MCF 10A (cell line): ENCODE results near the gene ELOB. TPM values are rescaled to one million over a fixed set of nuclear protein-coding genes. Genes with fewer than 3 reads are reported as not detected.

Source experiments
- BruUV-seq: library from RNA; stranded (reverse); fragments of 400-500 nt; replicated peaks from 2 replicates; lab custom pipeline; 2021; lab: Mats Ljungman, UMichigan
- CTCF ChIA-PET: fragments of 300-600 bp; sonication (Branson Sonifier 250); formaldehyde crosslinking; extraction: SDS; loops from one replicate; lab custom pipeline; 2021; ENCODE audit warnings: antibody characterized with exemption, inconsistent platforms; lab: Yijun Ruan, JAX
- POLR2A ChIA-PET: fragments of 300-600, 350-650 bp; sonication (Branson Sonifier 250); formaldehyde crosslinking; extraction: SDS; loops from one replicate; lab custom pipeline; 2020; ENCODE audit warnings: antibody characterized with exemption, inconsistent platforms; lab: Yijun Ruan, JAX
- DNase-seq: peaks from one replicate; pipeline ENCODE4 v3.0.0-alpha.2; 2018; ENCODE audit not compliant: unreplicated experiment
- H3K27ac Mint-ChIP-seq: one replicate; pipeline ENCODE4 v1.8.0; 2022; ENCODE audit warnings: mild to moderate bottlenecking, low read depth, mixed read lengths; ENCODE audit not compliant: unreplicated experiment
- H3K27me3 Mint-ChIP-seq: one replicate; pipeline ENCODE4 v1.8.0; 2022; ENCODE audit warnings: mixed read lengths; ENCODE audit not compliant: insufficient read depth, unreplicated experiment
- H3K36me3 Mint-ChIP-seq: one replicate; pipeline ENCODE4 v1.8.0; 2022; ENCODE audit warnings: mild to moderate bottlenecking, moderate library complexity, mixed read lengths; ENCODE audit not compliant: insufficient read depth, unreplicated experiment
- H3K4me1 Mint-ChIP-seq: one replicate; pipeline ENCODE4 v1.8.0; 2022; ENCODE audit warnings: mixed read lengths; ENCODE audit not compliant: insufficient read depth, unreplicated experiment
- H3K4me3 Mint-ChIP-seq: one replicate; pipeline ENCODE4 v1.8.0; 2022; ENCODE audit warnings: mild to moderate bottlenecking, moderate library complexity, mixed read lengths; ENCODE audit not compliant: unreplicated experiment
- H3K9me3 Mint-ChIP-seq: one replicate; pipeline ENCODE4 v1.8.0; 2022; ENCODE audit warnings: mixed read lengths; ENCODE audit not compliant: unreplicated experiment
- intact Hi-C: fragments of 100-400 bp; cut with micrococcal nuclease; formaldehyde crosslinking; loops from 2 replicates; pipeline ENCODE4 v1.14.1; 2022
- total RNA-seq: library from RNA; stranded (reverse); gene quantifications from 2 replicates; pipeline ENCODE4 v1.2.3, GENCODE V29; 2022
- TF ChIP-seq, protein P1 (sequence below): fragments of 200-600 bp; IDR thresholded peaks from one replicate; pipeline ENCODE4 v1.8.0; 2022; ENCODE audit warnings: antibody characterized with exemption, mild to moderate bottlenecking; ENCODE audit not compliant: unreplicated experiment

Gene ELOB
- total RNA-seq, 1 experiment from 2014 or later: 438 TPM

GRCh38 chr16:2818272-2818876, 41.3 kb upstream of the ELOB start:
- peaks cover 5% of the 10 kb centered on the region for H3K36me3 Mint-ChIP-seq
- H3K4me1 Mint-ChIP-seq: no peaks in the 10 kb centered on the region
- no peak for DNase-seq
- POLR2A ChIA-PET: no interaction called here
- peak overlapping the region; percentile 64 for H3K4me3 Mint-ChIP-seq
- TF ChIP-seq, protein P1, sequence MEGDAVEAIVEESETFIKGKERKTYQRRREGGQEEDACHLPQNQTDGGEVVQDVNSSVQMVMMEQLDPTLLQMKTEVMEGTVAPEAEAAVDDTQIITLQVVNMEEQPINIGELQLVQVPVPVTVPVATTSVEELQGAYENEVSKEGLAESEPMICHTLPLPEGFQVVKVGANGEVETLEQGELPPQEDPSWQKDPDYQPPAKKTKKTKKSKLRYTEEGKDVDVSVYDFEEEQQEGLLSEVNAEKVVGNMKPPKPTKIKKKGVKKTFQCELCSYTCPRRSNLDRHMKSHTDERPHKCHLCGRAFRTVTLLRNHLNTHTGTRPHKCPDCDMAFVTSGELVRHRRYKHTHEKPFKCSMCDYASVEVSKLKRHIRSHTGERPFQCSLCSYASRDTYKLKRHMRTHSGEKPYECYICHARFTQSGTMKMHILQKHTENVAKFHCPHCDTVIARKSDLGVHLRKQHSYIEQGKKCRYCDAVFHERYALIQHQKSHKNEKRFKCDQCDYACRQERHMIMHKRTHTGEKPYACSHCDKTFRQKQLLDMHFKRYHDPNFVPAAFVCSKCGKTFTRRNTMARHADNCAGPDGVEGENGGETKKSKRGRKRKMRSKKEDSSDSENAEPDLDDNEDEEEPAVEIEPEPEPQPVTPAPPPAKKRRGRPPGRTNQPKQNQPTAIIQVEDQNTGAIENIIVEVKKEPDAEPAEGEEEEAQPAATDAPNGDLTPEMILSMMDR: no peak
- CTCF ChIA-PET: no interaction called here
- H3K27ac Mint-ChIP-seq: peak overlapping the region; percentile 35
- no peaks in the 10 kb centered on the region for H3K9me3 Mint-ChIP-seq
- H3K27me3 Mint-ChIP-seq: no peaks in the 10 kb centered on the region
- intact Hi-C loops: no loop called here
- no TSS peak for BruUV-seq

DNA sequence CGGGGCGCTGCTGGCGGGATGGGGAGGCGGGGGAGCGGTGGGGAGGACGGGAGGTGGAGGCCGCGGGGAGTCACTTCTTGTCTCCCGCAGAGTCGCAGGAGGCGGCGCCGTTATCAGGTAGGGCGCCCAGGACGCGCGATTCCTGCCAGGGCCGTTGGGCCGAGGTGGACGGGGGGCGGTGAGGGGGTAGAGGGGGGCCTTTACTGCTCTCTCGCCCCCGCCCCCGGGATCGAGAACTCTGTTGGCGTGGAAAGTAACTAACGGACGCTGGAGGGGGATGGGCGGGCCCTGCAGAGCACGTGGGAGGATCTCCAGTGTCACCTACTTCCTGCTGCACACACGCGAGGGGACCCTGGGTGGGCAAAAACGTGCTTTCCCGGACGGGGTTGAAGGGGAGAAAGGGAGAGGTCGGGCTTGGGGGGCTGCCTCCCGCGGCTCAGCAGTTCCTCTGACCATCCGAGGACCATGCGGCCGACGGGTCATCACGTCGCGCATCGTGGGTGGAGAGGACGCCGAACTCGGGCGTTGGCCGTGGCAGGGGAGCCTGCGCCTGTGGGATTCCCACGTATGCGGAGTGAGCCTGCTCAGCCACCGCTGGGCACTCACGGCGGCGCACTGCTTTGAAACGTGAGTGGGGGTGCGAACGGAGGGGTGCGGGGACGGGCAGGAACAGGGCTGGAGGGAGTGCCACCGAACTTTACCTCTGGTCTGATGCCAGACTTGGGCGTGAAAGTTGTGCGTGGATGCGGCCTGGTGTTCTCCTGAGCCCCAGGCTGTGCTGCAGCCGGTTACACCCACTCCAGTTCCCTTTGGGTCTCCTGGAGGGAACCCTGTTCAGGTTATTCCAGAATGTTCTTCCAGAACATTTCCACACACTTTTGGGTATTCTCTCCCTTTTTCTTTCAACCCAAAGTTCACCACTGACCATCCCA, 40.5 kb upstream of the ELOB start:
- CTCF ChIA-PET: no interaction called here
- BruUV-seq: no TSS peak

GRCh38 chr16:2816751-2817339, 39.8 kb upstream of the ELOB start, which contains the start of gene PRSS21:
Gene PRSS21, plus strand, starts transcription at chr16:2817237. Its CDS starts 32 bp downstream, at chr16:2817269.
- DNase-seq: peak; percentile 37
- TF ChIP-seq, protein P1: peak; percentile 36
- H3K4me3 Mint-ChIP-seq: peak within 1 kb of the TSS; percentile 64
- no peaks in the 10 kb centered on the region for H3K27me3 Mint-ChIP-seq
- H3K9me3 Mint-ChIP-seq: no peaks in the 10 kb centered on the region
- intact Hi-C loops: loop anchor here (2.0 kb wide), 1 partner anchor 52 kb away; no protein-coding TSS in a partner anchor
- POLR2A ChIA-PET: interaction anchor here (1.0 kb wide), 1 partner anchor 39 kb away, joined by 4 read pairs; no protein-coding TSS in a partner anchor
- H3K36me3 Mint-ChIP-seq: peaks cover 5% of the 10 kb centered on the region
- CTCF ChIA-PET: interaction anchor here (0.6 kb wide), 1 partner anchor 611 kb away, joined by 4 read pairs; no protein-coding TSS in a partner anchor
- H3K4me1 Mint-ChIP-seq: no peaks in the 10 kb centered on the region
- H3K27ac Mint-ChIP-seq: peak within 1 kb of the TSS; percentile 35
- no TSS peak for BruUV-seq

More for the DNA sequence above, 40.5 kb upstream of the ELOB start:
- Mint-ChIP-seq H3K27ac (peak overlapping the region; percentile 35), H3K27me3 (no peaks in the 10 kb centered on the region), H3K9me3 (no peaks in the 10 kb centered on the region), H3K4me3 (peak overlapping the region; percentile 64), H3K36me3 (peaks cover 5% of the 10 kb centered on the region), H3K4me1 (no peaks in the 10 kb centered on the region)
- POLR2A ChIA-PET: no interaction called here
- DNase-seq: no peak
- TF ChIP-seq, protein P1: no peak
- intact Hi-C loops: loop anchor here (2.0 kb wide), 1 partner anchor 51 kb away; no protein-coding TSS in a partner anchor
